Activated CD4-positive, CD25-positive, alpha-beta regulatory T cell treated with anti-CD3 and anti-CD28 coated beads, Interleukin-2, amount 50 U/mL, for 16 hours (primary cell): ENCODE measurements around the gene NCAPD3.
"Not testable (repeated sequence)": the region's sequence is repeated elsewhere in the genome, so short reads cannot be mapped to it uniquely, and the experiment has no call there.

Experiments
- DNase-seq: peaks from one replicate; pipeline ENCODE4 v3.0.0-alpha.2; 2020; ENCODE audit warnings: low read depth, low spot score

The NCAPD3 gene, protein sequence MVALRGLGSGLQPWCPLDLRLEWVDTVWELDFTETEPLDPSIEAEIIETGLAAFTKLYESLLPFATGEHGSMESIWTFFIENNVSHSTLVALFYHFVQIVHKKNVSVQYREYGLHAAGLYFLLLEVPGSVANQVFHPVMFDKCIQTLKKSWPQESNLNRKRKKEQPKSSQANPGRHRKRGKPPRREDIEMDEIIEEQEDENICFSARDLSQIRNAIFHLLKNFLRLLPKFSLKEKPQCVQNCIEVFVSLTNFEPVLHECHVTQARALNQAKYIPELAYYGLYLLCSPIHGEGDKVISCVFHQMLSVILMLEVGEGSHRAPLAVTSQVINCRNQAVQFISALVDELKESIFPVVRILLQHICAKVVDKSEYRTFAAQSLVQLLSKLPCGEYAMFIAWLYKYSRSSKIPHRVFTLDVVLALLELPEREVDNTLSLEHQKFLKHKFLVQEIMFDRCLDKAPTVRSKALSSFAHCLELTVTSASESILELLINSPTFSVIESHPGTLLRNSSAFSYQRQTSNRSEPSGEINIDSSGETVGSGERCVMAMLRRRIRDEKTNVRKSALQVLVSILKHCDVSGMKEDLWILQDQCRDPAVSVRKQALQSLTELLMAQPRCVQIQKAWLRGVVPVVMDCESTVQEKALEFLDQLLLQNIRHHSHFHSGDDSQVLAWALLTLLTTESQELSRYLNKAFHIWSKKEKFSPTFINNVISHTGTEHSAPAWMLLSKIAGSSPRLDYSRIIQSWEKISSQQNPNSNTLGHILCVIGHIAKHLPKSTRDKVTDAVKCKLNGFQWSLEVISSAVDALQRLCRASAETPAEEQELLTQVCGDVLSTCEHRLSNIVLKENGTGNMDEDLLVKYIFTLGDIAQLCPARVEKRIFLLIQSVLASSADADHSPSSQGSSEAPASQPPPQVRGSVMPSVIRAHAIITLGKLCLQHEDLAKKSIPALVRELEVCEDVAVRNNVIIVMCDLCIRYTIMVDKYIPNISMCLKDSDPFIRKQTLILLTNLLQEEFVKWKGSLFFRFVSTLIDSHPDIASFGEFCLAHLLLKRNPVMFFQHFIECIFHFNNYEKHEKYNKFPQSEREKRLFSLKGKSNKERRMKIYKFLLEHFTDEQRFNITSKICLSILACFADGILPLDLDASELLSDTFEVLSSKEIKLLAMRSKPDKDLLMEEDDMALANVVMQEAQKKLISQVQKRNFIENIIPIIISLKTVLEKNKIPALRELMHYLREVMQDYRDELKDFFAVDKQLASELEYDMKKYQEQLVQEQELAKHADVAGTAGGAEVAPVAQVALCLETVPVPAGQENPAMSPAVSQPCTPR (N-terminal part only)

GRCh38 chr11:134223836-134224709 lies at the start of gene NCAPD3, which contains the start of gene VPS26B:
Gene NCAPD3, minus strand, starts transcription at chr11:134223967. Its CDS starts 41 bp downstream, at chr11:134223926.
Gene VPS26B, plus strand, starts transcription at chr11:134224671. Its CDS starts 452 bp downstream, at chr11:134225123.
- DNase-seq, result peak; percentile 93

DNA sequence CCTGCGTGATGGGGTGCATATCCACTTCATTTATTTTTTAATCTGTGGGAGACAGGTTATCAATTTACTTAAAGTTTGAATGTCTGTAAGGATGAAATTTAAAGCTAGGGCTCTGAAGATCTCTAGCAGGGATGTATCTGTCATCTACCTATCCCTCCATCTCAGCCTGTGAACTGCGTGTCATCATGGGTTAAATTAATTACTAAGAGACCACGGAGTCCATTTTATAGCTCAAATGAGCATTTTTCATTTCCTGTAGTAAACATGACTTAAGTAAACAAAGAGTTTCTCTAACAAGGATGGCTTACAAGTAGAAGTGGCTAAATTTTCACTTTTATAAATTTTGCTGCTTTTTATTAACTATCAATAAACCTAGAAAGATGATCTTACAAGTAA lies 49.5 kb upstream of the NCAPD3 start:
- no peak for DNase-seq

GRCh38 chr11:134272381-134273316 lies 48.9 kb upstream of the NCAPD3 start:
- DNase-seq, result no peak

- DNase-seq, result no peak
These were observed 48.2 kb upstream of the NCAPD3 start for GRCh38 chr11:134271978-134272377.

- DNase-seq, result no peak
These were observed 46.5 kb upstream of the NCAPD3 start for GRCh38 chr11:134270250-134270714.

DNA sequence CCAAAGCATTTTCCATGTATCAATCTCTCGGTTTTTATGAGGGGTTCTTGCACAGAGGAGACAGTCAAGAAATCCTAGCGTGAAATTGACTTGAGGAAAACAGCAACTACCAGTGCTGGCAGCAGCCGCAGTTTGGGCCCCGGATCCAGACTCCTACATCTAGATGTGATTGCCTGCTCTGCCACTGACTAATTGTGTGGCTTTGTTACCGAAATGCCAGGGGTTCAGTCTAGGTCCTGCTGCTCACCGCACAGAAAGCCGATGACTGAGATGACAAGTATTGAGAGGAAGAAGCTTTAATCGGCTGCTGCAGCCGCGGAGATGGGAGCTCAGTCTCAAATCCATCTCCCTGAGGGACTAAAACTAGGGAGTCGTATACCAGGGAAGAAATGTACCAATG lies 44.2 kb upstream of the NCAPD3 start:
- no peak for DNase-seq

DNA sequence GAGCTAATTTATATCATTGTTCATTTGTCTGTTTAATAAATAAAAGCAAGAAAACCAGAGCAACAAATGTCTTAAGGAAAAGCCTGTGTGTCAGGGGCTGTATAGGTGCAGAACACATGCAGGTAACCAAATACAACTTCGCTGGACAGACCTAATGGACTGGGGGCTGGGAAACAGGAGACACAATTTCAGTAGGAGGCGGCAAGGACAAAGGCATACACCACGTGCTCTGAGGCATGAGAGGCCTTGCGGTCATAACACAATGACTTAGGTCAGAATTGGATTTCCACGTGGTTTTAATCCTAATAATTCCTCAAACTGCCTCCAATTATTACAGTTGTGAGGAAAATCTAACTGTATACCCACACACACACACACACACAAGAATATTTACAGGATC lies 43.7 kb upstream of the NCAPD3 start:
- no peak for DNase-seq

- DNase-seq, result no peak
These were observed 43.1 kb upstream of the NCAPD3 start for GRCh38 chr11:134266841-134267251.

DNA sequence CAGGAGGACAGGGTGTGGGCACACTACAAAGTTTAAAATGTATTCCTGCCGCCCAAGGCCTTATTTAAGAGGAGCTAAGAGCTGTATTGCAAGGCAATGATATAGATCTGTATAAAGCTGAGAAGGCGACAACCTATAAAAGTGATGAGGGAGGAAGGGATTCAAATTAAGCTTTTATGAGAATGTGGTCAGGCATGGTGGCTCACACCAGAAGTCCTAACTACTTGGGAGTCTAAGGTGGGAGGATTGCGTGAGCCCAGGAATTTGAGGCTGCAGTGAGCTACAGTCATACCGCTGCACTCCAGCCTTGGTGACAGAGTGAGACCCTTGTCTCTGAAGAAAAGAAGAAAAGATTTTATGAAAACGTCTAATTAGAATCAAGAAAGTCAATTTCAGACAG lies 42.7 kb upstream of the NCAPD3 start:
- no peak for DNase-seq

- no peak for DNase-seq
These were observed 41.4 kb upstream of the NCAPD3 start for GRCh38 chr11:134264966-134265764.

DNA sequence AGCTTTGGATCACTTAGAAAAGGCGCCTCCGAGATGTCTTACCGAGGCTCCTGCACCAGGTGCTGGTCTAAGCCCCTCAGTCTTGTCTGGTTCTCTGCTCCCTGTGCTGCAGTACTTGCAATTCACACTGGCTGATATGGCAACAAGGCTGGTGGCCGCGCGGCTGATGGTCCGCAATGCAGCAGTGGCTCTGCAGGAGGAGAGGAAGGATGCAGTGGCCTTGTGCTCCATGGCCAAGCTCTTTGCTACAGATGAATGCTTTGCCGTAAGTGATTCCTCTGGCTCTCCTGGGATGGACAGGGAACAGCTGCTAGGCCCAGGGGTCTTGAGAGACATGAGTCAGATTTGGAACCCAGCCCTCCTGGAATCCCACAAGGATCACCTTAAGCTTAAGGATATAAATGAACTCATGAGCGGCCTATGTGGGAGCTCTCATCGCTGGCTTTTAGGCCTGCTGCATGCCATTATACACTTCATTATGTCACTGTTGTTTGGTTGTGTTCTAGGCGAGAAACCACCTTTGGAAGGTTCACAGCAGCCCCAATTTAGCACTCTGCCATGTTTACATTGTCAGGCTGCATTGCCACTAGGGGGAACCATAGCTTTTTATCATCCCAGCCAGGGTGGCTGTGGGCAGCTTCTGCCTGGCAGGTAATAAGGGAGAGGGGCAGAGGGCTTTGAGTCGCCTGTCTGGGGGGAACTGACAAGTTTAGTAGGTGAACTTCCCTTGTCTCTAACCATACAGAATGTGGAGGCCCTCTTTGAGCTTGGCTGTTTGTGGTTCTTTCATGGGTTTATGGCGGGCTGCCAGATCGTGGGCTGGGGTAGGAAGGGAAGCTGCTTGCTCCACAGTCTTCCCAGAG lies 38.1 kb upstream of the NCAPD3 start:
- DNase-seq, result no peak

DNA sequence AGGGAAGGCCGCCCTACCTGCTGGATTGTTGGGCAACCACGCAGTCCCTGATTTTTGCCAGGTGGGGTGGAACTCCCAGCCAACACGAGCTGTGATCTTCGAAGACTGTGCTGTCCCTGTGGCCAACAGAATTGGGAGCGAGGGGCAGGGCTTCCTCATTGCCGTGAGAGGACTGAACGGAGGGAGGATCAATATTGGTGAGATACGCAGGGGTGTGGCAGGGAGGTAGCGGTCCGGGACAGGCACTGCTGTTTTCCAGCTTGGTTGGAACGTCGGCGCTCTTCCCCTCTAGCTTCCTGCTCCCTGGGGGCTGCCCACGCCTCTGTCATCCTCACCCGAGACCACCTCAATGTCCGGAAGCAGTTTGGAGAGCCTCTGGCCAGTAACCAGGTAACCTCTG lies 37.2 kb upstream of the NCAPD3 start:
- DNase-seq, result no peak

DNA sequence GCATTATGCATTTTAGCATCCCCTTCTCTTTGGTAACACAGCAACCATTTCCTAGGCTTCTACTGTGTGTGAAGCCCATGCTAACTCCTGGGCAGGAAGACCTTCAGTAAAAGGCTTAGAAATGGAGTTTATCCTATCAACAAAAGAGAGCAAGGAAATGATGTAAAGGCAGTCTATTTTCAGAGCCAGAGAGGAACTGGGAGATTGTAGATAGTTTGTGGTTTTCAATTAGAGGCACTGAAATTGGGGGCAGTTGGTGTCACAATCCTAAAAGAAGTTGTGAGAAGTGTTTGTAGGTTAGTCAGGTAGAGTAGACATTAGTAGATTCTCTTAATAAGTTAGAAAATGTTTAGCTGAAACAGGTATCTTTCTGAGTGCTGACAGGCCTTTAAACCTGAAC lies 36.7 kb upstream of the NCAPD3 start:
- no peak for DNase-seq

- no peak for DNase-seq
These were observed 34.8 kb upstream of the NCAPD3 start for GRCh38 chr11:134258577-134258976.

- DNase-seq, result no peak
These were observed 33.3 kb upstream of the NCAPD3 start for GRCh38 chr11:134257101-134257500.

DNA sequence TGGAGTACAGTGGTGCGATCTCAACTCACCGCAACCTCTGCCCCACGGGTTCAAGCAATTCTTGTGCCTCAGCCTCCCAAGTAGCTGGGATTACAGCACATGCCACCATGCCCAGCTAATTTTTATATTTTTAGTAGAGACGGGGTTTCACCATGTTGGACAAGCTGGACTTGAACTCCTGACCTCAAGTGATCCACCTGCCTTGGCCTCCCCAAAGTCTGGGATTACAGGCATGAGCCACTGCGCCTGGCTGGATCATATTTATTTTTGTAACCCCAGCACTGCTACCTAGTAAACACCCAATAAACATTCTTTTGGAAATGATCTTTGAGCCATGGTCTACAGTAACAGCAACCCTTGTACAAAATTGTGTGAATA lies 31.4 kb upstream of the NCAPD3 start:
- not testable (repeated sequence) for DNase-seq

DNA sequence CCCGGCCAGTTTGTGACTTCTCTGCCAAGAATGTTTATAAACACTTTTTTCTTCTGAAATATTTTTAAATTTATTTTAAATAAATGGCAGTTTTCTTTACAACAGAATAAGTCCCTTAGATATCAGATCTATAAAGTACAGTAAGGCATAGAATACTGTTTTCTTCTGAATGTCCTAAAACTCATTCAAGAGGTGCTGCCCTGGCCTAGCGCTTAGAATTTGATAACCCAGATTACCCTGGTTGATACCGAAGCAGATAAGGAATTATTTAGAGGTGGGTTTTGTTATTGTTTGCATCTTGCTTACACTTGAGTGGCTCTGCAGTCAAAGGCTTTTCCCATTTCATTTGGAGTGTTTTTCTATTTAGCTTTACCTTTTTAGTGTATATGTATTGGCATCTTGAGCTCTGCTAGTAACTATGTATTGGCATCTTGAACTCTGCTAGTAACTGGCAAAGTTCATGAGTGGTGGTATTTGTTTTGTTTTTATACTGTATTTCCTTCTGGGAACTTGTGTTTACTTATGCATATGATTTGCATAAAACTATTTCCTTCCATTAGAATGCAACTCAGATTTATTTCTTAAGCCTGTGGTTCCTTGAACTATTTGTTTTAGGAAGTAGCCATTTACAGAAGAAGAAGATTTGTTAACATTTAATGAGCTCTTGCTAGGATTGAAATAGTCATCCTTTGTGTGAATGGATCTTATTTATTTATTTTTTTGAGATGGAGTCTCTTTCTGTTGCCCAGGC lies 30.8 kb upstream of the NCAPD3 start:
- DNase-seq, result no peak
